HG02840 (cell line): ENCODE results near the gene PPM1B.
"Not testable (repeated sequence)": the region's sequence is repeated elsewhere in the genome, so short reads cannot be mapped to it uniquely, and the experiment has no call there.

ENCODE experiments used
- ATAC-seq: cut with Tn5 transposase; IDR thresholded peaks from one replicate; pipeline ENCODE4 v1.9.1; 2021; ENCODE audit warnings: mild to moderate bottlenecking, moderate library complexity, moderate number of reproducible peaks; ENCODE audit not compliant: unreplicated experiment, low FRiP score

Gene PPM1B

GRCh38 chr2:44195714-44196113, 27.0 kb downstream of the PPM1B start:
- ATAC-seq: no peak

- ATAC-seq: no peak
Observed at GRCh38 chr2:44197816-44198215, 29.1 kb downstream of the PPM1B start.

GRCh38 chr2:44200011-44200410, 31.3 kb downstream of the PPM1B start:
- ATAC-seq: no peak

- no peak for ATAC-seq
Observed at GRCh38 chr2:44200759-44201158, 32.1 kb downstream of the PPM1B start.

GRCh38 chr2:44201648-44202165, 33.0 kb downstream of the PPM1B start:
- ATAC-seq: no peak

GRCh38 chr2:44203542-44203941, 34.9 kb downstream of the PPM1B start:
- ATAC-seq: no peak

GRCh38 chr2:44205169-44205568, 36.5 kb downstream of the PPM1B start:
- no peak for ATAC-seq

GRCh38 chr2:44207102-44207501, 38.4 kb downstream of the PPM1B start:
- no peak for ATAC-seq

- ATAC-seq: not testable (repeated sequence)
Observed at GRCh38 chr2:44207648-44208047, 39.0 kb downstream of the PPM1B start.

GRCh38 chr2:44210362-44210761, 41.7 kb downstream of the PPM1B start:
- ATAC-seq: no peak

GRCh38 chr2:44211183-44211582, 42.5 kb downstream of the PPM1B start:
- ATAC-seq: no peak

- ATAC-seq: no peak
Observed at GRCh38 chr2:44212302-44212701, 43.6 kb downstream of the PPM1B start.

GRCh38 chr2:44215827-44216226, 47.2 kb downstream of the PPM1B start:
- no peak for ATAC-seq

GRCh38 chr2:44218771-44219170, 50.1 kb downstream of the PPM1B start:
- ATAC-seq: no peak

- ATAC-seq: no peak
Observed at GRCh38 chr2:44226753-44227152, 58.1 kb downstream of the PPM1B start.

- ATAC-seq: no peak
Observed at GRCh38 chr2:44230378-44230777, 61.7 kb downstream of the PPM1B start.

GRCh38 chr2:44233450-44234128, 64.9 kb downstream of the PPM1B start:
- ATAC-seq: no peak

- no peak for ATAC-seq
Observed at GRCh38 chr2:44237221-44237620, 68.5 kb downstream of the PPM1B start.

GRCh38 chr2:44242904-44243303, 74.2 kb downstream of the PPM1B start:
- no peak for ATAC-seq

GRCh38 chr2:44244135-44244871, 75.6 kb downstream of the PPM1B start:
- ATAC-seq: no peak

- no peak for ATAC-seq
Observed at GRCh38 chr2:44245083-44245861, 76.6 kb downstream of the PPM1B start.
